GM12878 (cell line): ENCODE data around the gene RCOR2. TPM values are rescaled to one million over a fixed set of nuclear protein-coding genes. Genes with fewer than 3 reads are reported as not detected.

Experiments used
- ATAC-seq: fragments of 200-7000 bp; cut with Tn5 transposase; 3 replicates; pipeline ENCODE4 v1.9.1; 2020; ENCODE audit warnings: mild to moderate bottlenecking, moderate library complexity
- BruUV-seq: library from RNA; stranded (reverse); fragments of 400-500 nt; replicated peaks from 2 replicates; lab custom pipeline; 2021; lab: Mats Ljungman, UMichigan
- CTCF ChIA-PET: fragments of 300-600 bp; sonication (Branson Sonifier 250); formaldehyde crosslinking; extraction: SDS; loops from one replicate; lab custom pipeline; 2021; ENCODE audit warnings: inconsistent platforms; lab: Yijun Ruan, JAX
- POLR2A ChIA-PET: fragments of 350-600 bp; formaldehyde crosslinking; extraction: SDS; loops from one replicate; lab custom pipeline; 2021; ENCODE audit warnings: inconsistent platforms; lab: Charles Lee
- RAD21 ChIA-PET: fragments of 300-600 bp; sonication (Branson Sonifier 250); formaldehyde crosslinking; loops from one replicate; lab custom pipeline; 2023; ENCODE audit warnings: antibody characterized with exemption; ENCODE audit not compliant: unreplicated experiment; lab: Charles Lee
- SMC1A ChIA-PET: fragments of 300-600 bp; sonication (Branson Sonifier 250); formaldehyde crosslinking; loops from one replicate; lab custom pipeline; 2023; ENCODE audit not compliant: unreplicated experiment, uncharacterized antibody; lab: Charles Lee
- DNase-seq: peaks from one replicate; pipeline ENCODE4 v3.0.0-alpha.2; 2011; ENCODE audit warnings: low read depth, low spot score
- FAIRE-seq: peaks from 3 replicates; lab custom pipeline; 2011; peaks lifted over from hg19 to GRCh38; lab: Jason Lieb, UNC
- H2AFZ ChIP-seq: 2 replicates; pipeline ENCODE4 v1.6.0; 2011; ENCODE audit warnings: low read depth, low read length, control low read depth; ENCODE audit not compliant: control insufficient read depth
- H3K27ac ChIP-seq: 2 replicates; pipeline ENCODE4 v1.5.1; 2011; ENCODE audit warnings: control low read depth; ENCODE audit not compliant: control insufficient read depth, insufficient read depth
- H3K27me3 ChIP-seq, 2 experiments: replicated peaks in 1 of 2; 2 replicates each; pipeline versions ENCODE4 v1.6.0 to v1.6.1; 2011; ENCODE audit warnings: low read length in 1 of 2; ENCODE audit not compliant: control insufficient read depth in 2 of 2, insufficient read depth in 2 of 2
- H3K36me3 ChIP-seq, 2 experiments: 2 replicates each; pipeline ENCODE4 v1.5.1; 2011; ENCODE audit warnings: low read length in 1 of 2; ENCODE audit not compliant: control insufficient read depth in 2 of 2, insufficient read depth in 2 of 2
- H3K4me1 ChIP-seq: 2 replicates; pipeline ENCODE4 v1.6.1; 2011; ENCODE audit warnings: mild to moderate bottlenecking, low read length, moderate library complexity, mixed read lengths; ENCODE audit not compliant: control insufficient read depth, insufficient read depth
- H3K4me2 ChIP-seq: 2 replicates; pipeline ENCODE4 v1.6.0; 2011; ENCODE audit warnings: control low read depth; ENCODE audit not compliant: control insufficient read depth, insufficient read depth
- H3K4me3 ChIP-seq: fragments of 200-600 bp; sonication (generic); 2 replicates; pipeline ENCODE4 v1.5.1; 2016
- H3K79me2 ChIP-seq: 2 replicates; pipeline ENCODE4 v1.6.0; 2011; ENCODE audit warnings: low read length; ENCODE audit not compliant: control insufficient read depth, insufficient read depth
- H3K9ac ChIP-seq: 2 replicates; pipeline ENCODE4 v1.8.0; 2011; ENCODE audit warnings: low read length, control low read depth, mixed read lengths; ENCODE audit not compliant: control insufficient read depth, insufficient read depth
- H3K9me3 ChIP-seq: replicated peaks from 3 replicates; pipeline ENCODE4 v1.5.1; 2011; ENCODE audit warnings: mild to moderate bottlenecking, low read length; ENCODE audit not compliant: control insufficient read depth, insufficient read depth
- H4K20me1 ChIP-seq: 2 replicates; pipeline ENCODE4 v1.6.0; 2011; ENCODE audit not compliant: control insufficient read depth, insufficient read depth
- CBFB ChIP-seq: IDR thresholded peaks from 2 replicates; pipeline ENCODE4 v1.6.1; 2016; ENCODE audit warnings: antibody characterized with exemption, low read depth
- CBX3 ChIP-seq: fragments of 200-600 bp; sonication (generic); IDR thresholded peaks from 2 replicates; pipeline ENCODE4 v1.6.1; 2016; ENCODE audit warnings: low read depth, borderline replicate concordance
- CEBPB ChIP-seq, 2 experiments: fragments of 150-350 bp in 1 of 2; IDR thresholded peaks; 2 replicates each; pipeline ENCODE4 v1.6.1; 2012 to 2014; ENCODE audit warnings: low read depth in 2 of 2, low read length in 2 of 2, borderline replicate concordance in 1 of 2, inconsistent platforms in 1 of 2
- CREM ChIP-seq: IDR thresholded peaks from 2 replicates; pipeline ENCODE4 v1.6.1; 2014; ENCODE audit warnings: antibody characterized with exemption, low read depth
- E2F8 ChIP-seq: fragments of 450-650 bp; IDR thresholded peaks from 2 replicates; pipeline ENCODE4 v1.6.1; 2018; ENCODE audit warnings: mild to moderate bottlenecking, low read depth, moderate library complexity; ENCODE audit not compliant: partially characterized antibody
- IKZF1 ChIP-seq: fragments of 450-650 bp; conservative IDR thresholded peaks from 2 replicates; pipeline ENCODE4 v1.6.1; 2017; ENCODE audit warnings: antibody characterized with exemption, mild to moderate bottlenecking
- KAT2A ChIP-seq: conservative IDR thresholded peaks from 2 replicates; pipeline ENCODE4 v1.6.1; 2011; ENCODE audit warnings: low read depth, low read length; ENCODE audit not compliant: control insufficient read depth
- MEF2B ChIP-seq: fragments of 450-650 bp; IDR thresholded peaks from 2 replicates; pipeline ENCODE4 v1.6.1; 2018; ENCODE audit warnings: mild to moderate bottlenecking, moderate library complexity; ENCODE audit not compliant: partially characterized antibody, poor library complexity, severe bottlenecking
- RAD21 ChIP-seq: IDR thresholded peaks from 2 replicates; pipeline ENCODE4 v1.6.1; 2011; ENCODE audit warnings: mild to moderate bottlenecking, low read depth, low read length, moderate library complexity; ENCODE audit not compliant: insufficient read depth
- SIN3A ChIP-seq: IDR thresholded peaks from 2 replicates; pipeline ENCODE4 v1.6.1; 2012; ENCODE audit warnings: low read depth, low read length, improper control_type of control experiment
- SMARCA5 ChIP-seq: fragments of 450-650 bp; IDR thresholded peaks from 2 replicates; pipeline ENCODE4 v1.6.1; 2017; ENCODE audit warnings: mild to moderate bottlenecking
- STAT3 ChIP-seq: IDR thresholded peaks from 2 replicates; pipeline ENCODE4 v1.6.1; 2011; ENCODE audit warnings: low read depth, low read length, improper control_type of control experiment
- SUZ12 ChIP-seq: fragments of 200-600 bp; sonication (generic); IDR thresholded peaks from one replicate; pipeline ENCODE4 v1.6.1; 2018; ENCODE audit warnings: antibody characterized with exemption, mild to moderate bottlenecking; ENCODE audit not compliant: unreplicated experiment
- TARDBP ChIP-seq: IDR thresholded peaks from 2 replicates; pipeline ENCODE4 v1.6.1; 2016; ENCODE audit warnings: borderline replicate concordance
- YY1 ChIP-seq: IDR thresholded peaks from 2 replicates; pipeline ENCODE4 v1.6.1; 2011; ENCODE audit warnings: low read depth, mild to moderate bottlenecking, low read length
- ZZZ3 ChIP-seq: IDR thresholded peaks from 2 replicates; pipeline ENCODE4 v1.6.1; 2011; ENCODE audit warnings: low read depth; ENCODE audit not compliant: control insufficient read depth, insufficient read length
- WGBS: methylation state at CpG from one replicate; pipeline ENCODE4 v1.1.6; 2016; ENCODE audit warnings: low lambda C conversion rate; ENCODE audit not compliant: insufficient replicate concordance, insufficient coverage; ENCODE audit errors: missing lambda C conversion rate; 5-methylcytosine and 5-hydroxymethylcytosine counted together
- in situ Hi-C: fragments of 300-500 bp; cut with MboI; formaldehyde crosslinking; loops from 9 replicates; pipeline ENCODE4 v1.14.3; 2018; ENCODE audit warnings: mixed read lengths
- intact Hi-C: fragments of 100-400 bp; cut with micrococcal nuclease; formaldehyde crosslinking; loops from one replicate; pipeline ENCODE4 v1.14.2; 2022; ENCODE audit not compliant: unreplicated experiment
- polyA plus RNA-seq, 11 experiments: library from polyadenylated mRNA; depleted of rRNA in 4 of 11; unstranded in 6 of 11; stranded (reverse) in 5 of 11; fragments of >200 nt; fragmentation: Nextera tagmentation in 4 of 11; fragmentation: Illumina TruSeq in 1 of 11; extraction: Ambion mirVana in 4 of 11; extraction: Trizol in 1 of 11; gene quantifications; 1 replicate in 1 of 11; 2 replicates in 10 of 11; pipeline versions ENCODE4 v1.2.1 to v1.2.3, GENCODE V29; 2011 to 2016; ENCODE audit warnings: inconsistent platforms in 2 of 11, missing spikeins in 2 of 11, low read depth in 1 of 11
- total RNA-seq, 4 experiments: library from RNA; depleted of rRNA in 3 of 4; stranded (reverse); fragments of >200 nt in 3 of 4; fragmentation: Illumina TruSeq in 1 of 4; extraction: Trizol in 1 of 4; gene quantifications; 2 replicates each; pipeline versions ENCODE4 v1.2.1 to v1.2.3, GENCODE V29; 2013 to 2021

Gene RCOR2
- total and polyA plus RNA-seq, 10 of the 15 experiments (the other 5 are each of a cell fraction or from before 2014, with no cell fraction given) = 0.06 to 0.32 (median 0.17) TPM; not detected in 5

GRCh38 chr11:63883791-63884190, 33.2 kb downstream of the RCOR2 start:
- SMC1A ChIA-PET = interaction anchor here (0.9 to 2.5 kb wide), 2 partner anchors 44 to 46 kb away, joined by 3 to 10 read pairs; partner anchors contain the start of gene MARK2
- no TSS peak for BruUV-seq
- no peak overlapping the region for H3K4me3 ChIP-seq
- POLR2A ChIA-PET = interaction anchor here (0.8 to 1.3 kb wide), 2 partner anchors 8 to 17 kb away, joined by 3 read pairs; no protein-coding TSS in a partner anchor
- intact Hi-C loops (no loop called here), in situ Hi-C loops (no loop called here)
- TF ChIP-seq CBFB (no peak), RAD21 (no peak), YY1 (no peak), CEBPB (IDR thresholded peaks at IDR 0.05; ENCODE audit: borderline replicate concordance in 1 of 2, low read depth in 2 of 2, low read length in 2 of 2) (no peak), MEF2B (no peak), SUZ12 (no peak), STAT3 (no peak), IKZF1 (no peak), SMARCA5 (no peak), CREM (no peak), SIN3A (no peak), TARDBP (no peak), KAT2A (no peak), ZZZ3 (no peak), CBX3 (no peak), E2F8 (no peak)
- FAIRE-seq (no peak), ATAC-seq (no peak), DNase-seq (no peak)
- peaks cover 5 to 11% of the 10 kb centered on the region in 2 experiments; a peak in 3 of 4 replicates for H3K36me3 ChIP-seq
- WGBS = 66% methylated on average over 6 of the region's 6 CpGs
- H3K79me2 ChIP-seq = peaks cover 40% of the 10 kb centered on the region
- peaks cover 31% of the 10 kb centered on the region for H3K4me1 ChIP-seq
- no peaks in the 10 kb centered on the region for H3K9me3 ChIP-seq
- H3K27me3 ChIP-seq = no peaks in the 10 kb centered on the region
- H3K4me2 ChIP-seq = no peak overlapping the region
- CTCF ChIA-PET = interaction anchor here (0.8 to 1.6 kb wide), 2 partner anchors 13 to 267 kb away, joined by 3 read pairs; no protein-coding TSS in a partner anchor
- H3K9ac ChIP-seq = no peak overlapping the region
- RAD21 ChIA-PET = no interaction called here
- H3K27ac ChIP-seq = no peak overlapping the region
- H4K20me1 ChIP-seq = peaks cover 5% of the 10 kb centered on the region; the same call in 1 of the 2 replicates
- H2AFZ ChIP-seq = no peak overlapping the region
